ENCODE results near the gene PHC3.
"Not testable (repeated sequence)": the region's sequence is repeated elsewhere in the genome, so short reads cannot be mapped to it uniquely, and the experiment has no call there.

The PHC3 gene

GRCh38 chr3:170128977-170129431 lies 52.5 kb downstream of the PHC3 start:
- peak overlapping the region; percentile 40 for H3K27ac ChIP-seq (replicated peaks)
- TF ChIP-seq GABPA (IDR thresholded peaks at IDR 0.05; ENCODE audit: low read depth) (no peak), CTCF (IDR thresholded peaks at IDR 0.05; ENCODE audit: insufficient read depth, low read length) (no peak), REST (IDR thresholded peaks at IDR 0.05; ENCODE audit: insufficient replicate concordance, low read depth) (no peak), SPI1 (IDR thresholded peaks at IDR 0.05; ENCODE audit: borderline replicate concordance, low read depth) (no peak), POLR2AphosphoS5 (IDR thresholded peaks at IDR 0.05; ENCODE audit: low read depth) (no peak)
- DNase-seq (ENCODE audit: low read depth in 1 of 2, low spot score in 1 of 2) = peak in 1 of 2 experiments; percentile 40
- H3K4me3 ChIP-seq (replicated peaks; ENCODE audit: insufficient read depth, low read length) = no peak overlapping the region
- H3K27me3 ChIP-seq (ENCODE audit: insufficient read depth, poor library complexity, severe bottlenecking) = no peaks in the 10 kb centered on the region

DNA sequence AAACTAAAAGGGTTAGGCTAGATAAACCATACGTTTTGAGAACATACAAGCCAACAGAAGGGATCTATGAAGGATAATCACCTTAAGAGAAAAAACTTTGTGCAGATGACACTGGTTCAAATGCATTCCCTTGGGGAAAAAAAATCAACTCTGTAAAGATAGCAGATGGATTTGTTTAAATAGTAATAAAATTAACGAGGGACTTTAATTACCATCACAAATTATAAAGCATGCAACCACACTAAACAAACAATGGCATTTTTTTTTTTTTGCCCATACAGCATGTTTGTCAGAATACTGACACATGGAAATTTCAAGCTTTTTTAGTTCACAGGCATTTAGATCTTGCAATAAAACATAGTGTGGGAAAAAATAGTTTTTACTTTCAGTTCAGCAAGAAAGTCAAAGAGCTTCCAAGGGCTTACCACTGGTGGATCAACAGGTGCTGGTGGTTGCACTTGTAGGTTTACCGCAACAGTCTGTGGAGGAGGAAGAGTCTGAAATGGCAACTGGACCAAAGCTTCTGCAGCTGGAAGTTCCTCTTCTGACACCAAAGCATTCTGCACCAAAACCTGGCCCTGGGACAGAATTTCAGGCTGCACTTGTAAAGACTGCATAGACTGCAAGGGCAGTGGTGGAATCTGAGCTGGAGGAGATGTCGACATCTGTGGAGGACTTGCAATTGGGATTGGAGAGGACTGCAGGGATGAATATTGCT lies 53.1 kb downstream of the PHC3 start:
- Histone ChIP-seq H3K4me3 (replicated peaks; ENCODE audit: insufficient read depth, low read length) (no peak overlapping the region), H3K27ac (replicated peaks) (peak overlapping the region; percentile 41)
- peak; percentile 75 to 97 for DNase-seq (ENCODE audit: low read depth in 1 of 2, low spot score in 1 of 2)

DNA sequence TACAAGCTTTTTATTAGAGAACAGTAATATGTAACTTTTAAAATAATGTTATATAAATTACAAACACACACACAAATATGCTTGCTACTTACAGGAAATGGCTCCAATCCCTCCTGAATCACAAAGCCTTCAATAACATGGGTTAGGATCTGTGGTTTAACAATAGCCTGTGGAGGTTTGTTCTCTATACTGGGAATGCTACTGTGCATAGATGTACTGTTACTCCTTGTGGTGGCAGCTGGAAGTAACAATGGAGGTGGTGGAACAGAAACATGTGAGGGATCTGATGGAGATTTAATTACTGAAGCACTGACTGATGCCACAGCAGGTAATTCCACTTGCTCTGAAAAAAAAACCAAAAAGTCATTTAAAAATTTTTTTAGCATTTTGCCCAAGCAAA lies 64.4 kb downstream of the PHC3 start:
- no peak for DNase-seq (ENCODE audit: low read depth in 1 of 2, low spot score in 1 of 2)
- Histone ChIP-seq H3K27me3 (ENCODE audit: insufficient read depth, poor library complexity, severe bottlenecking) (no peaks in the 10 kb centered on the region), H3K27ac (replicated peaks) (no peak overlapping the region), H3K4me3 (replicated peaks; ENCODE audit: insufficient read depth, low read length) (no peak overlapping the region)
- TF ChIP-seq POLR2AphosphoS5 (IDR thresholded peaks at IDR 0.05; ENCODE audit: low read depth) (no peak), CTCF (IDR thresholded peaks at IDR 0.05; ENCODE audit: insufficient read depth, low read length) (no peak), GABPA (IDR thresholded peaks at IDR 0.05; ENCODE audit: low read depth) (no peak), REST (IDR thresholded peaks at IDR 0.05; ENCODE audit: insufficient replicate concordance, low read depth) (no peak), SPI1 (IDR thresholded peaks at IDR 0.05; ENCODE audit: borderline replicate concordance, low read depth) (no peak)

More for the DNA sequence above, 53.1 kb downstream of the PHC3 start:
- H3K27me3 ChIP-seq (ENCODE audit: insufficient read depth, poor library complexity, severe bottlenecking) = no peaks in the 10 kb centered on the region
- TF ChIP-seq POLR2AphosphoS5 (IDR thresholded peaks at IDR 0.05; ENCODE audit: low read depth) (peak; percentile 97), SPI1 (IDR thresholded peaks at IDR 0.05; ENCODE audit: borderline replicate concordance, low read depth) (peak; percentile 72; the same call in 1 of the 2 replicates), GABPA (IDR thresholded peaks at IDR 0.05; ENCODE audit: low read depth) (no peak)

- DNase-seq (ENCODE audit: low read depth in 1 of 2, low spot score in 1 of 2); H3K27me3 ChIP-seq (ENCODE audit: insufficient read depth, poor library complexity, severe bottlenecking); H3K4me3 ChIP-seq (replicated peaks; ENCODE audit: insufficient read depth, low read length); H3K27ac ChIP-seq (replicated peaks): not testable (repeated sequence)
These were observed 67.4 kb downstream of the PHC3 start for GRCh38 chr3:170114165-170114564.

Measured in HL-60 (cell line).